ENCODE data around the gene CREG2. TPM values are rescaled to one million over a fixed set of nuclear protein-coding genes. Genes with fewer than 3 reads are reported as not detected.

Gene CREG2
- total and polyA plus RNA-seq, 10 donors: 0.17 TPM; not detected in 9

DNA sequence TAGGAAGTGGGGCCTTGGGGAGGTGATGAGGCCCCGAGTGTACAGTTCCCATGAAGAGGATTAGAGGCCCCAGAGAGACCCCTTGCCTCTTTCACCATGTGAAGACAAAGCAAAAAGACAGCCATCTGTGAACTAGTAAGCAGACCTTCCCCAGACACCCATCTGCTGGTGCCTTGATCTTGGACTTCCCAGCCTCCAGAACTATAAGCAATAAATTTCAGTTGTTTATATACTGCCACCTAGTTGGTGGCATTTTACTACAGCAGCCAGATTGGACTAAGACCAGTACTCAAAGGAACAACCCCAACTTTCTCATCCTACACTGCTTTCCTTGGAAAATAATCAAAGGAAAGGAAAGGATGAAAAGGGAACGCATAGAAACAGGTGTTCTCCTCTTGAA is 27.9 kb upstream of the CREG2 start:
- intact Hi-C loops (cut with DNase I; ENCODE audit: low total_unique reads): loop anchor here (5.0 kb wide), 1 partner anchor 1032 kb away; no protein-coding TSS in a partner anchor
- H3K4me3 ChIP-seq: no peak overlapping the region
- TF ChIP-seq, protein P1, sequence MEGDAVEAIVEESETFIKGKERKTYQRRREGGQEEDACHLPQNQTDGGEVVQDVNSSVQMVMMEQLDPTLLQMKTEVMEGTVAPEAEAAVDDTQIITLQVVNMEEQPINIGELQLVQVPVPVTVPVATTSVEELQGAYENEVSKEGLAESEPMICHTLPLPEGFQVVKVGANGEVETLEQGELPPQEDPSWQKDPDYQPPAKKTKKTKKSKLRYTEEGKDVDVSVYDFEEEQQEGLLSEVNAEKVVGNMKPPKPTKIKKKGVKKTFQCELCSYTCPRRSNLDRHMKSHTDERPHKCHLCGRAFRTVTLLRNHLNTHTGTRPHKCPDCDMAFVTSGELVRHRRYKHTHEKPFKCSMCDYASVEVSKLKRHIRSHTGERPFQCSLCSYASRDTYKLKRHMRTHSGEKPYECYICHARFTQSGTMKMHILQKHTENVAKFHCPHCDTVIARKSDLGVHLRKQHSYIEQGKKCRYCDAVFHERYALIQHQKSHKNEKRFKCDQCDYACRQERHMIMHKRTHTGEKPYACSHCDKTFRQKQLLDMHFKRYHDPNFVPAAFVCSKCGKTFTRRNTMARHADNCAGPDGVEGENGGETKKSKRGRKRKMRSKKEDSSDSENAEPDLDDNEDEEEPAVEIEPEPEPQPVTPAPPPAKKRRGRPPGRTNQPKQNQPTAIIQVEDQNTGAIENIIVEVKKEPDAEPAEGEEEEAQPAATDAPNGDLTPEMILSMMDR (IDR thresholded peaks at IDR 0.05 in 8 of 11, conservative IDR thresholded peaks at IDR 0.05 in 3 of 11): no peak
- no peak for TF ChIP-seq POLR2AphosphoS5 (IDR thresholded peaks at IDR 0.05)
- no peak for TF ChIP-seq POLR2A (IDR thresholded peaks at IDR 0.05)
- no peaks in the 10 kb centered on the region for H3K36me3 ChIP-seq
- no peaks in the 10 kb centered on the region for H3K27me3 ChIP-seq (replicated peaks in 1 of 7)
- 93 to 100% (median 97%) methylated on average over 2 of the region's 2 CpGs for WGBS, 5 donors
- no peaks in the 10 kb centered on the region for H3K4me1 ChIP-seq
- DNase-seq: no peak
- H3K27ac ChIP-seq: no peak overlapping the region
- peaks cover 0 to 9% (median 2%) of the 10 kb centered on the region in 8 donors for H3K9me3 ChIP-seq

DNA sequence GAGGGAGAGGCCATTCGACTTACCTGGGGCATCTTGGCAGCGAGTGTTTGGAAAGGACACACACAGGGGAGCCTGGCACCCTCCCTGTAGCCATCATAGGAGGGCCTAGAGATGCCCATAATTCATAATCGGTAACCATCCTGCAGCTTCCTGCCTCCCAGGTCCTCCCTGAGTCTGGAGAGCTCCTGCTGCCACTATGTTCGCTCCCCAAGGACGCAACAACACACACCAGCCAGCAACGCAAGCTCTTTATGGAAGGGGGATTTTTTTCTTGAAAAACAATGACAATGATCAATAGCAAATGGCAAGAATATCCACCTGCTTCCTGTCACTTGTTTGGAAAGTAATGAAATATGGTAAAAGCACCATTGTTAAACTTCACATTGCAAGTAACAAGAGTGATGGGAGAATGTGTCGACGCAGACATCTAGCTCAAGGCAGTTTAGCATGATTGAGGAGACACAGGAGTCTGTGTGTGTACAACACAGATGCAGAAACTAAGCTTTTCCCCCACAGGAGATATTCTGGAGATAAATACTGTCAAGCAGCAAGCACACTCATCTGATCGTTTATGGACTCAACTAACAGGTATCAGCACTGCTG is 24.9 kb upstream of the CREG2 start:
- Histone ChIP-seq H3K36me3 (no peaks in the 10 kb centered on the region), H3K27me3 (replicated peaks in 1 of 7) (no peaks in the 10 kb centered on the region), H3K4me1 (no peaks in the 10 kb centered on the region), H3K27ac (no peak overlapping the region), H3K4me3 (no peak overlapping the region), H3K9me3 (peaks cover 0 to 9% (median 2%) of the 10 kb centered on the region in 8 donors)
- intact Hi-C loops (cut with DNase I; ENCODE audit: low total_unique reads): no loop called here
- WGBS, 5 donors: 73 to 89% (median 82%) methylated on average over 9 of the region's 9 CpGs
- DNase-seq: no peak
- TF ChIP-seq POLR2AphosphoS5 (IDR thresholded peaks at IDR 0.05) (no peak), POLR2A (IDR thresholded peaks at IDR 0.05) (no peak)
- TF ChIP-seq, protein P1 (IDR thresholded peaks at IDR 0.05 in 8 of 11, conservative IDR thresholded peaks at IDR 0.05 in 3 of 11): no peak

DNA sequence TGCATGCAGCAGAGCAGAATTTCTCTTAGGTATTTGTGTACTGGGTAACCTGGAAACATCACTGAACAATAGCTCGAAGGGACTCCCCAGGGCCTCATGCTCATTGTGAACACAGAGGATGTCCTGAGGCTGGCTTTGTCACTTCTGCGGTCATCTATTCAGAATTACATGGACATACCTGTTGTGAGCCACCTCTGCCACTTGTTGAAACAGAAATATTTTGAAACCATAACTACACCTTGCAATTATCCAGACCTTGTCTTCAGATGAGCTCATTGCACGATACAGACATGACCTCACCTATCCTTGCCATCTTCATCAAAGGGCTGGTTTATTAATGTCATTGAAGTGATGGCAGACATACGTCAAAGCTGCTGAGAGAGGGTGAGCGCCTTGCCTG is 23.4 kb upstream of the CREG2 start:
- H3K4me3 ChIP-seq: no peak overlapping the region
- H3K4me1 ChIP-seq: peaks cover 0 to 6% (median 4%) of the 10 kb centered on the region in 6 donors
- H3K27me3 ChIP-seq (replicated peaks in 1 of 7): no peaks in the 10 kb centered on the region
- H3K9me3 ChIP-seq: peaks cover 0 to 9% (median 2%) of the 10 kb centered on the region in 8 donors
- no peak for DNase-seq
- WGBS, 5 donors: 85 to 94% (median 89%) methylated on average over 5 of the region's 5 CpGs
- TF ChIP-seq POLR2A (IDR thresholded peaks at IDR 0.05): no peak
- no peak for TF ChIP-seq POLR2AphosphoS5 (IDR thresholded peaks at IDR 0.05)
- TF ChIP-seq, protein P1 (IDR thresholded peaks at IDR 0.05 in 8 of 11, conservative IDR thresholded peaks at IDR 0.05 in 3 of 11): no peak
- H3K27ac ChIP-seq: no peak overlapping the region
- intact Hi-C loops (cut with DNase I; ENCODE audit: low total_unique reads): no loop called here
- no peaks in the 10 kb centered on the region for H3K36me3 ChIP-seq

DNA sequence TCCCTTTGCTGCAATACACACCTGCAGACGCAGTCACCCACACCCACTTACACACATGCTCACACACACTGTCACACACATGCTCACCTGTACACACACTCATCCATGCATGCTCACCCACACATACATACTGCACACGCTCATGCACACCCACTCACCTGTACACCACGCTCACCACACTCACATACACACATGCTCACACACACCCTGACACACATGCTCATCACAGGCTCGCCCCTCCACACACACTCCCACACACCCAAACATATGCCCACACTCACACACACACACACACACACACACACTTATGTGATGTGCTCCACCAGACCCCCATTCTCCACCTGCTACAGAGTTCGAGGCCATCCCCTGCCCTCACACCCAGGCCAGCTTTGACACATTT is 22.8 kb upstream of the CREG2 start:
- Histone ChIP-seq H3K36me3 (no peaks in the 10 kb centered on the region), H3K9me3 (peaks cover 0 to 7% (median 1%) of the 10 kb centered on the region in 8 donors), H3K4me3 (no peak overlapping the region), H3K4me1 (peaks cover 0 to 13% (median 11%) of the 10 kb centered on the region in 6 donors), H3K27ac (no peak overlapping the region), H3K27me3 (replicated peaks in 1 of 7) (no peaks in the 10 kb centered on the region)
- intact Hi-C loops (cut with DNase I; ENCODE audit: low total_unique reads): no loop called here
- TF ChIP-seq POLR2AphosphoS5 (IDR thresholded peaks at IDR 0.05) (no peak), POLR2A (IDR thresholded peaks at IDR 0.05) (no peak)
- TF ChIP-seq, protein P1 (IDR thresholded peaks at IDR 0.05 in 8 of 11, conservative IDR thresholded peaks at IDR 0.05 in 3 of 11): no peak
- no peak for DNase-seq
- 75 to 93% (median 88%) methylated on average over 5 of the region's 5 CpGs for WGBS, 5 donors

All from spleen (tissue), 11 donors.